ENCODE measurements around the gene TMEM218. TPM values are rescaled to one million over a fixed set of nuclear protein-coding genes. Genes with fewer than 3 reads are reported as not detected.

Gene TMEM218
- total and polyA plus RNA-seq, 2 of the 8 experiments (the other 6 are each of a cell fraction or from before 2014, with no cell fraction given), result 17.0 to 33.5 TPM

DNA sequence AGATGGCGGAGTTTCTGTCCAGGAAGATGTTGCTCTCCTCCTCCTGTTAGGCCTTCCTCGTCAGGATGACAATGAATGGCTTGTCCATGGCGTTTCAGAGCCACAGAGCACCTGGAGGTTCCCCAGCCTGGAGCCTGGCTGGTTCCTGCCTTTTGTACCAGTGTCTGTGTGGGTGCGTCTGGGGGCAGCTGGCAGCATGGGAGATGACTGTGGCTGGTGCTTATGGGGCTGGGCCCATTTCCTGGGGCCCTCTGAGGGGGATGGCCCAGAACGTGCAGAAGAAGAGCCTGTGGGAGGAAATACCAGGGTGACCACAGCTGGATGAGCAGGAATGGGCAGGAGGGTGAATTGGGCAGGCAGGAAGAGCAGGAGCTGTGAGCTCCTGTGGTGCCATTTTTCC, 41.6 kb downstream of the TMEM218 start:
- Histone ChIP-seq H2BK5ac (ENCODE audit: low read depth, low read length) (no peak overlapping the region), H2BK20ac (ENCODE audit: low read length) (no peak overlapping the region), H3K56ac (replicated peaks; ENCODE audit: insufficient read length, low read depth, low read length) (no peak overlapping the region), H4K91ac (replicated peaks; ENCODE audit: insufficient read length, low read length) (no peak overlapping the region), H3K23me2 (ENCODE audit: low read depth, low read length) (no peaks in the 10 kb centered on the region), H3K79me2 (ENCODE audit: control insufficient read depth in 1 of 2, insufficient read depth in 2 of 2, low read length in 2 of 2) (no peaks in the 10 kb centered on the region), H3K18ac (ENCODE audit: extremely low read depth, low read length) (no peak overlapping the region), H3K4ac (replicated peaks; ENCODE audit: insufficient read length, low read depth, low read length) (no peak overlapping the region), H3K27me3 (replicated peaks in 1 of 4; ENCODE audit: control insufficient read depth in 3 of 4, extremely low read depth in 1 of 4, insufficient read depth in 3 of 4, low read length in 3 of 4) (no peaks in the 10 kb centered on the region; a peak in 3 of 7 replicates), H3K23ac (ENCODE audit: insufficient read length) (no peak overlapping the region), H3K14ac (ENCODE audit: insufficient read length) (no peak overlapping the region), H3K36me3 (ENCODE audit: control insufficient read depth in 2 of 4, insufficient read depth in 4 of 4, low read length in 3 of 4) (no peaks in the 10 kb centered on the region), H3K4me2 (ENCODE audit: insufficient read depth in 1 of 2, low read depth in 2 of 2, low read length in 2 of 2) (no peak overlapping the region), H3K9me3 (ENCODE audit: insufficient read depth in 2 of 2, low read depth in 1 of 2, low read length in 1 of 2) (no peaks in the 10 kb centered on the region), H3K27ac (ENCODE audit: low read depth, low read length) (no peak overlapping the region), H2BK12ac (ENCODE audit: low read depth, low read length) (no peak overlapping the region), H4K5ac (ENCODE audit: insufficient read length, low read depth, low read length) (no peak overlapping the region), H2AK5ac (ENCODE audit: low read depth, low read length) (no peak overlapping the region), H3K4me1 (replicated peaks in 1 of 4; ENCODE audit: control insufficient read depth in 3 of 4, insufficient read depth in 4 of 4, low read length in 3 of 4) (peaks cover 0 to 2% (median 0%) of the 10 kb centered on the region in 4 experiments; a peak in 2 of 7 replicates), H4K20me1 (replicated peaks in 1 of 2; ENCODE audit: control insufficient read depth in 1 of 2, insufficient read depth in 2 of 2, low read length in 2 of 2) (no peaks in the 10 kb centered on the region), H2BK15ac (ENCODE audit: low read length) (no peak overlapping the region), H2AFZ (ENCODE audit: low read length) (no peak overlapping the region), H3K79me1 (ENCODE audit: low read depth, low read length) (no peaks in the 10 kb centered on the region), H3K9ac (replicated peaks in 1 of 4; ENCODE audit: extremely low read depth in 1 of 4, low read depth in 3 of 4, low read length in 3 of 4) (no peak overlapping the region), H2BK120ac (replicated peaks; ENCODE audit: low read depth, low read length) (no peak overlapping the region), H4K8ac (ENCODE audit: extremely low read depth, insufficient read depth, low read length) (no peak overlapping the region), H3K4me3 (ENCODE audit: extremely low read depth in 1 of 4, insufficient read depth in 2 of 4, low read depth in 3 of 4, low read length in 4 of 4) (no peak overlapping the region)
- no peak for DNase-seq (ENCODE audit: low read depth in 1 of 2, low spot score in 2 of 2)
- WGBS, 2 experiments (ENCODE audit: extremely low coverage in 1 of 2, insufficient coverage in 1 of 2, insufficient read length in 1 of 2, insufficient replicate concordance in 2 of 2, low coverage in 1 of 2, low lambda C conversion rate in 2 of 2, missing lambda C conversion rate in 1 of 2), result 89% methylated on average over 5 of the region's 5 CpGs; no CpG with 5 or more reads in 1 of the 2 experiments
- ChIA-PET CTCF (ENCODE audit: partially characterized antibody) (interaction anchor here (0.6 to 29.4 kb wide), 7 partner anchors 9 to 284 kb away, joined by 3 to 486 read pairs (median 3); partner anchors contain the start of gene ROBO3), POLR2A (ENCODE audit: partially characterized antibody) (interaction anchor here (0.5 to 0.8 kb wide), 2 partner anchors 54 to 999 kb away, joined by 3 to 4 read pairs; no protein-coding TSS in a partner anchor)
- FAIRE-seq, result no peak
- TF ChIP-seq, protein P1, sequence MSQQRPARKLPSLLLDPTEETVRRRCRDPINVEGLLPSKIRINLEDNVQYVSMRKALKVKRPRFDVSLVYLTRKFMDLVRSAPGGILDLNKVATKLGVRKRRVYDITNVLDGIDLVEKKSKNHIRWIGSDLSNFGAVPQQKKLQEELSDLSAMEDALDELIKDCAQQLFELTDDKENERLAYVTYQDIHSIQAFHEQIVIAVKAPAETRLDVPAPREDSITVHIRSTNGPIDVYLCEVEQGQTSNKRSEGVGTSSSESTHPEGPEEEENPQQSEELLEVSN (IDR thresholded peaks at IDR 0.05), result no peak
- TF ChIP-seq ASH2L (IDR thresholded peaks at IDR 0.05; ENCODE audit: low read length) (no peak), GTF2F1 (IDR thresholded peaks at IDR 0.05; ENCODE audit: borderline replicate concordance, low read depth, low read length) (no peak), SIRT6 (IDR thresholded peaks at IDR 0.05; ENCODE audit: low read length) (no peak)
